ENCODE results near the gene ACKR4. TPM values are rescaled to one million over a fixed set of nuclear protein-coding genes. Genes with fewer than 3 reads are reported as not detected.

Gene ACKR4
- total and polyA plus RNA-seq, 10 donors = 0.50 to 2.6 (median 1.2) TPM

DNA sequence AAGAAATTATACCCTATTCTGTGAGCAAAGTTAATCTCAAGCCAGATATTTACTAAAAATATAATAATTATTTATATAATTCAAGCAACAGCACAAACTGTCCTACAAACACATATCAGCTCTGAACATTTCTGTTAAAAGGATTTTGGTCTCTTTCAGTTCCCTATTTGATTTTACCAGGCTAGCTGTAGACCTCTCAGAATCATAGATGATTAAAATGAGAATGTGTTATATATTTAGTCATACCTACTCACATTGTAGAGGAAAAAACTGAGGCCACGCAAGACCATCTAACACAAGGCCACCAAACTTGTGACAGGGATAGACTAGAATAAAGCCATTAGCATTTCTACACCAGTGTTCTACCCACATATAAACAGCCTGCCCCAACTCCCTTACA lies 28.5 kb downstream of the ACKR4 start:
- peaks cover 0 to 66% (median 34%) of the 10 kb centered on the region in 6 donors for H3K36me3 ChIP-seq
- H3K4me3 ChIP-seq = no peak overlapping the region
- intact Hi-C loops (cut with DNase I; ENCODE audit: low total_unique reads) = no loop called here
- H3K9me3 ChIP-seq = no peaks in the 10 kb centered on the region
- TF ChIP-seq POLR2AphosphoS5 (IDR thresholded peaks at IDR 0.05) (no peak), POLR2A (IDR thresholded peaks at IDR 0.05) (no peak)
- TF ChIP-seq, protein P1, sequence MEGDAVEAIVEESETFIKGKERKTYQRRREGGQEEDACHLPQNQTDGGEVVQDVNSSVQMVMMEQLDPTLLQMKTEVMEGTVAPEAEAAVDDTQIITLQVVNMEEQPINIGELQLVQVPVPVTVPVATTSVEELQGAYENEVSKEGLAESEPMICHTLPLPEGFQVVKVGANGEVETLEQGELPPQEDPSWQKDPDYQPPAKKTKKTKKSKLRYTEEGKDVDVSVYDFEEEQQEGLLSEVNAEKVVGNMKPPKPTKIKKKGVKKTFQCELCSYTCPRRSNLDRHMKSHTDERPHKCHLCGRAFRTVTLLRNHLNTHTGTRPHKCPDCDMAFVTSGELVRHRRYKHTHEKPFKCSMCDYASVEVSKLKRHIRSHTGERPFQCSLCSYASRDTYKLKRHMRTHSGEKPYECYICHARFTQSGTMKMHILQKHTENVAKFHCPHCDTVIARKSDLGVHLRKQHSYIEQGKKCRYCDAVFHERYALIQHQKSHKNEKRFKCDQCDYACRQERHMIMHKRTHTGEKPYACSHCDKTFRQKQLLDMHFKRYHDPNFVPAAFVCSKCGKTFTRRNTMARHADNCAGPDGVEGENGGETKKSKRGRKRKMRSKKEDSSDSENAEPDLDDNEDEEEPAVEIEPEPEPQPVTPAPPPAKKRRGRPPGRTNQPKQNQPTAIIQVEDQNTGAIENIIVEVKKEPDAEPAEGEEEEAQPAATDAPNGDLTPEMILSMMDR (IDR thresholded peaks at IDR 0.05 in 8 of 11, conservative IDR thresholded peaks at IDR 0.05 in 3 of 11) = no peak
- peaks cover 0 to 6% (median 2%) of the 10 kb centered on the region in 6 donors for H3K4me1 ChIP-seq
- H3K27ac ChIP-seq = no peak overlapping the region
- 74 to 91% (median 81%) methylated on average over 1 of the region's 1 CpG for WGBS, 5 donors
- no peaks in the 10 kb centered on the region for H3K27me3 ChIP-seq (replicated peaks in 1 of 7)
- DNase-seq = no peak

DNA sequence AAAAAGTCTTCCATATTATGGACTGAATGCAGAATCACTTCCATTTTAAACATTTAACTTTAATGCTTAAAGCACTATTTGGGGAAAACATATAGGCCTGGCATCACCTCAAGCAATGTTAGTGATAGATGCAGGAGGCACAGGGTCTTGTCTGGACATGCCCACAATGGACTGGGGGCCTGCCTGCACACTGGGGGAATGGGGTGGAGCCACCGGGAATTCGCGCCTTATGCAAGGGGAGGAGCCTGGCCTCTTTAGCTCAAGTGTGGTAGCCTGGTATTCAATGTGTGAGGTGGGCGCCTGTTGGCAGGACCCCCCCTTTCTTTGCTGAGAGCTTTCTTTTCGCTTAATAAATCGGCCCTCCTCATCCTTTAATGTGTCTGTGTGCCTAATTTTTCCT lies 29.9 kb downstream of the ACKR4 start:
- H3K9me3 ChIP-seq = no peaks in the 10 kb centered on the region
- TF ChIP-seq POLR2AphosphoS5 (IDR thresholded peaks at IDR 0.05) (no peak), POLR2A (IDR thresholded peaks at IDR 0.05) (no peak)
- TF ChIP-seq, protein P1 (IDR thresholded peaks at IDR 0.05 in 8 of 11, conservative IDR thresholded peaks at IDR 0.05 in 3 of 11) = no peak
- WGBS, 5 donors = 96 to 99% (median 98%) methylated on average over 6 of the region's 6 CpGs
- H3K36me3 ChIP-seq = peaks cover 0 to 70% (median 27%) of the 10 kb centered on the region in 6 donors
- intact Hi-C loops (cut with DNase I; ENCODE audit: low total_unique reads) = no loop called here
- H3K4me1 ChIP-seq = peaks cover 0 to 6% (median 2%) of the 10 kb centered on the region in 6 donors
- H3K27ac ChIP-seq = no peak overlapping the region
- DNase-seq = no peak
- no peaks in the 10 kb centered on the region for H3K27me3 ChIP-seq (replicated peaks in 1 of 7)
- no peak overlapping the region for H3K4me3 ChIP-seq

DNA sequence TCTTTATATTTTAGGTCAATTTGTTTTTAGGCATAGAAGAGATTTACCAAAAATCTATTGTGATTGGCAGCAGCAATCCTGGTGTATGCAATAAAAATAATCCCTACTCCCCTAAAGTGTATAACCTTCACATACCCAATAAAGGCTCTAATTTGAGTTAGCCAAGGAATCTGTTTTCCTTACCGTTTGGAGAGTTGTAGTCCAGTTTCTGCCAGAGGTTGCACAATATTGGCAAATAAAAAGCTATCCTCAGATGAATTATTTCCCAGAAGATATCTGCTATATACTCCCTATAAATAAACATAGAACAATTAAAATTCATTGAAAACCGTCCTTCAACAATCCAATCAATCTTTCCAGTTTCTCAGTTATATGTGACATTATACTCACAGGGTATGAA lies 31.1 kb downstream of the ACKR4 start:
- 80 to 93% (median 86%) methylated on average over 2 of the region's 2 CpGs for WGBS, 5 donors
- DNase-seq = no peak
- H3K27me3 ChIP-seq (replicated peaks in 1 of 7) = no peaks in the 10 kb centered on the region
- H3K4me3 ChIP-seq = no peak overlapping the region
- peaks cover 0 to 74% (median 27%) of the 10 kb centered on the region in 6 donors for H3K36me3 ChIP-seq
- H3K4me1 ChIP-seq = no peaks in the 10 kb centered on the region
- no peak for TF ChIP-seq POLR2A (IDR thresholded peaks at IDR 0.05)
- no peak for TF ChIP-seq POLR2AphosphoS5 (IDR thresholded peaks at IDR 0.05)
- TF ChIP-seq, protein P1 (IDR thresholded peaks at IDR 0.05 in 8 of 11, conservative IDR thresholded peaks at IDR 0.05 in 3 of 11) = no peak
- no peaks in the 10 kb centered on the region for H3K9me3 ChIP-seq
- intact Hi-C loops (cut with DNase I; ENCODE audit: low total_unique reads) = no loop called here
- H3K27ac ChIP-seq = no peak overlapping the region

DNA sequence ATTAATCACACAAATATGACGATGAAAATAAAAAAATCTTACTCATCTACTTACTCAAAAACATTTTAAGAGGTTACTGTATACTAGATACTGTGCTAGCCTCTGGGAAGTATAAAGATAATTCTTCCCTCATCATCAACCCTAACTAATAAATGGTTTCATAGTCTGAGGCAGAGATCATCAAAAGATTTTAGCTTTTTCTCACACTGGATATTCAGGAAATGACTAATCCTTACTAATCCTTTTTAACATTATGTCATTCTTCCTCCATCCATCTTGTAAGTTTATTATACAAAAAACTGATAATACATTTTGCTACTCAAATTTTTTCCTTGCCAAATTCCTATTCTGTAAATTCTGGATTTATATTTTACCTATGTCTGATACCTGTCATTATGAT lies 32.9 kb downstream of the ACKR4 start:
- TF ChIP-seq, protein P1 (IDR thresholded peaks at IDR 0.05 in 8 of 11, conservative IDR thresholded peaks at IDR 0.05 in 3 of 11) = no peak
- no peak for TF ChIP-seq POLR2A (IDR thresholded peaks at IDR 0.05)
- TF ChIP-seq POLR2AphosphoS5 (IDR thresholded peaks at IDR 0.05) = no peak
- Histone ChIP-seq H3K4me1 (no peaks in the 10 kb centered on the region), H3K27me3 (replicated peaks in 1 of 7) (no peaks in the 10 kb centered on the region), H3K9me3 (no peaks in the 10 kb centered on the region), H3K4me3 (no peak overlapping the region), H3K27ac (no peak overlapping the region), H3K36me3 (peaks cover 0 to 67% (median 25%) of the 10 kb centered on the region in 6 donors)
- WGBS, 5 donors = 71 to 84% (median 81%) methylated on average over 1 of the region's 1 CpG
- intact Hi-C loops (cut with DNase I; ENCODE audit: low total_unique reads) = no loop called here
- DNase-seq = no peak
